HAP-1 (cell line): Measurements from ENCODE around the gene CHAC1.

Experiments used
- DNase-seq, 2 experiments: peaks; one replicate each; pipeline ENCODE4 v3.0.0-alpha.2; 2016 to 2020; ENCODE audit warnings: low spot score in 2 of 2
- H3K27me3 ChIP-seq: fragments of 250-450 bp; sonication (Bioruptor Pico); 2 replicates; pipeline ENCODE4 v1.5.1; 2020; ENCODE audit warnings: low read depth, mild to moderate bottlenecking, moderate library complexity
- H3K36me3 ChIP-seq: fragments of 250-450 bp; sonication (Bioruptor Pico); replicated peaks from 2 replicates; pipeline ENCODE4 v1.5.1; 2020; ENCODE audit warnings: mild to moderate bottlenecking
- H3K4me1 ChIP-seq: fragments of 250-450 bp; sonication (Bioruptor Pico); 2 replicates; pipeline ENCODE4 v1.5.1; 2020; ENCODE audit warnings: mild to moderate bottlenecking
- H3K4me3 ChIP-seq: fragments of 250-450 bp; sonication (Bioruptor Pico); 2 replicates; pipeline ENCODE4 v1.5.1; 2020; ENCODE audit warnings: mild to moderate bottlenecking, moderate library complexity
- H3K9me3 ChIP-seq: fragments of 250-450 bp; sonication (Bioruptor Pico); 2 replicates; pipeline ENCODE4 v1.5.1; 2020; ENCODE audit warnings: mild to moderate bottlenecking, moderate library complexity
- in situ Hi-C: fragments of 300-500 bp; cut with MboI; formaldehyde crosslinking; loops from 3 replicates; pipeline ENCODE4 v1.14.3; 2020; ENCODE audit warnings: low sequenced_read_pairs, inconsistent platforms, mixed read lengths

Gene CHAC1

DNA sequence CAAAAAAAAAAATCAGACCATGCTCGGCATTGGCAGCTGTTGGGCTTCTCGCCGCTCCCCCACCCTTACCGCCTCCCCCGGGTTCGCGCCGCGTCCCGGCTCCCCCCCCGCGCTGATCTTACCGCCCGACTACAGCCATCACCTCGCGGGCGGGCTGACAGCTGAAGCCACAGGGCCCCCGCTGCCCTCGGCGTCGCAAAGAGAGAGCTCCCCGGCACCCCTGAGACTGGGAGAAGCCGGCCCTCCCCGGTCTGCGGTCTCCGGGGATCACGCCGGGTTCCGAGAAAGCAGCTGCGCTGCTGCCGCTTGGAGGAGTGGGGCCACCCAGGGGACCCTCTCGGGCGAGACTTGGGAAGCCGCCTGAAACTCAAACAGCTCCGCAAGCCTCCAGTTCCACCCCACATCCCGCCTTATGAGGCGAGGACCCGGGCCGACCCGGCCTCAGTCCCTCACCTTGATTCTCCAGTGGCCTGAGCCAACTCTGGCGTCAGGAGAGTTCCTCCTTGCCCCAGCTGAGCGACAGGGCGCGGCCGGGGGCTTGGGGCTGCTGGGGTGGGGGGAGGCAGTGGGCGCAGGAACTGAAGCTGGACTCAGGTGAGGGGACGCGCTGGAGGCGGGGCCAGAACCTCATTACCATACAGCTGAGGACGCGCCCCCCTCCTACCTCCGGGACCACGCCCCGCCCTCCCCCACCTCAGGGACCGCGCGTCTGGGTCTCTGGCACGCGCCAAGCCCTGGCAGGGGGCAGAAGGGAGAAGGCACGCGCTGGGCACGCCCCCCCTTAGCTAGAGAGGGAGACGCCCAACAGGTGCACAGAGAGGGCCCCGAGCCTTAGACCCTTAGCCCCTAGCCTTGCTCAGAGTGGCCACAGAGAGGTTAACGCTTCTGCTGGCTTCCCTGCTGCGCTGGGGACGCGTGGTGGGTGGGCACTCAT is 25.1 kb upstream of the CHAC1 start:
- Histone ChIP-seq H3K27me3 (no peaks in the 10 kb centered on the region; the same call in none of the 2 replicates), H3K9me3 (no peaks in the 10 kb centered on the region), H3K4me3 (peak overlapping the region; percentile 49), H3K4me1 (peaks cover 7% of the 10 kb centered on the region), H3K36me3 (no peaks in the 10 kb centered on the region)
- DNase-seq: peak; percentile 14 to 69
- in situ Hi-C loops: no loop called here

GRCh38 chr15:40928821-40929659 is 24.2 kb upstream of the CHAC1 start, which contains the start of gene DLL4:
TSS of gene DLL4 (plus strand) at chr15:40929340. CDS start at chr15:40929669, 329 bp downstream.
- H3K27me3 ChIP-seq: no peaks in the 10 kb centered on the region; the same call in none of the 2 replicates
- peak within 1 kb of the TSS; percentile 49 for H3K4me3 ChIP-seq
- H3K4me1 ChIP-seq: peaks cover 7% of the 10 kb centered on the region
- in situ Hi-C loops: no loop called here
- DNase-seq: peak; percentile 86 to 92
- no peaks in the 10 kb centered on the region for H3K9me3 ChIP-seq
- H3K36me3 ChIP-seq: no peaks in the 10 kb centered on the region

DNA sequence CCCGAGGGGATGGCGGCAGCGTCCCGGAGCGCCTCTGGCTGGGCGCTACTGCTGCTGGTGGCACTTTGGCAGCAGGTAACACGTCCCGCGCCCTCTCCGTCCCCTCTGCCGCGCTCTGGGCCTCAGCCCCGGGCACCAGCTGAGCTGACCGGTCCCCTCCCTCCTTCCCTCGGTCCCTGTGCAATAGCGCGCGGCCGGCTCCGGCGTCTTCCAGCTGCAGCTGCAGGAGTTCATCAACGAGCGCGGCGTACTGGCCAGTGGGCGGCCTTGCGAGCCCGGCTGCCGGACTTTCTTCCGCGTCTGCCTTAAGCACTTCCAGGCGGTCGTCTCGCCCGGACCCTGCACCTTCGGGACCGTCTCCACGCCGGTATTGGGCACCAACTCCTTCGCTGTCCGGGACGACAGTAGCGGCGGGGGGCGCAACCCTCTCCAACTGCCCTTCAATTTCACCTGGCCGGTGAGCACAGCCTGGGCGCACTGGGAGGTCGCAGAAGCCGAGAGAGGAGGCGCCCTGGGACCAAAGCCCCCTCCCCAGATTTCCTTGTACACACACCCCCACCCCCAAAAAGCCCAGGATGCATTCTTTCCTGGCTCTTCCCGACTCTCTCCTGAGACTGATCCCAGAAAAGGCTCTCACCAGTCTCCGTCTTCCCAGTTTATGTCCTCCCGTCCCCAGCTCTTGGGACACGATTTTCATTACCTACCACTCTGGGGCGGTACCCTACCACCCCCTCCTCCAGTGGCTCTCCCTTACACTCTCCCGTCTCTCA is 23.4 kb upstream of the CHAC1 start:
- Histone ChIP-seq H3K4me1 (peaks cover 7% of the 10 kb centered on the region), H3K36me3 (no peaks in the 10 kb centered on the region), H3K27me3 (no peaks in the 10 kb centered on the region; the same call in none of the 2 replicates), H3K4me3 (peak overlapping the region; percentile 49), H3K9me3 (no peaks in the 10 kb centered on the region)
- in situ Hi-C loops: no loop called here
- DNase-seq: peak in 1 of 2 experiments; percentile 76

DNA sequence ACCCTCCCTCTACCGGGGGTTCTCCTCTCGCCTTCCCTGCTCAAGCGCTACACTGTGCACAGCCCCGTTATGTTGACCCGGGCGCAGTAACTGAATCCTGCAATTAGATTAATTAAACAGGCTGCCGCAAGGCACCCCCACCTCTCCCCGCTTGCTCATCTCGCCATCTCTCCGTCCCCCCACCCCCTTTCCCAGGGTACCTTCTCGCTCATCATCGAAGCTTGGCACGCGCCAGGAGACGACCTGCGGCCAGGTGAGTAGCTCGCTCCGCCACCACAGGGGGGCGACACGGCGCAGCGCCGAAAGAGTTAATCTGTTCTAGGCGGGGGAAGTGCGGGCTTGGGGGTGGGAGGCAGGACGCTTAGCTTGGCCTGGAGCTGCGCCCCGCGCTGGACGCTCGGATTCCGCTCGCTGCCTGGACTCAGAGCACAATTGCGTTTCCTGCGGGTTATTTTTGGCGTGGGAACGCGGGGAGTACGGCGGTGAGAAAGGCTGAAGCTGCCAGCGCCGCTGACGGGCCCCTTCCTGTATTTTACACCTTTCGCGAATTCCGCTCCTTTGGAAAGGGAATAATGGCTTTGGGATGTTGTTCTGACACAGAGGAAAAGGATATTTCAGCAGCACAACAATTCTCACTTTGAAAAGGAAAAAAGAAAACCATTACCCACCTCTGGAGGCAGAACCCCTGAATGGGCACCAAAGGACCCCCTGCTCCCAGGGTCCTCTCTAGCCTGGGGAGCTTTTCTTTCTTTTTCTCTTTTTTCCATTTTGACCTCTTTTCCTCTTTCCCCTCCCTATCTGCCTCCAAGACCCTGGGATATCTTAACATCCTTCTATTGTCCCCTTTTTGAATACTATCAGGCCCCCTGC is 22.6 kb upstream of the CHAC1 start:
- H3K36me3 ChIP-seq: no peaks in the 10 kb centered on the region
- in situ Hi-C loops: no loop called here
- H3K27me3 ChIP-seq: no peaks in the 10 kb centered on the region; the same call in none of the 2 replicates
- peak; percentile 61 to 86 for DNase-seq
- peaks cover 7% of the 10 kb centered on the region for H3K4me1 ChIP-seq
- H3K9me3 ChIP-seq: no peaks in the 10 kb centered on the region
- peak overlapping the region; percentile 49 for H3K4me3 ChIP-seq

DNA sequence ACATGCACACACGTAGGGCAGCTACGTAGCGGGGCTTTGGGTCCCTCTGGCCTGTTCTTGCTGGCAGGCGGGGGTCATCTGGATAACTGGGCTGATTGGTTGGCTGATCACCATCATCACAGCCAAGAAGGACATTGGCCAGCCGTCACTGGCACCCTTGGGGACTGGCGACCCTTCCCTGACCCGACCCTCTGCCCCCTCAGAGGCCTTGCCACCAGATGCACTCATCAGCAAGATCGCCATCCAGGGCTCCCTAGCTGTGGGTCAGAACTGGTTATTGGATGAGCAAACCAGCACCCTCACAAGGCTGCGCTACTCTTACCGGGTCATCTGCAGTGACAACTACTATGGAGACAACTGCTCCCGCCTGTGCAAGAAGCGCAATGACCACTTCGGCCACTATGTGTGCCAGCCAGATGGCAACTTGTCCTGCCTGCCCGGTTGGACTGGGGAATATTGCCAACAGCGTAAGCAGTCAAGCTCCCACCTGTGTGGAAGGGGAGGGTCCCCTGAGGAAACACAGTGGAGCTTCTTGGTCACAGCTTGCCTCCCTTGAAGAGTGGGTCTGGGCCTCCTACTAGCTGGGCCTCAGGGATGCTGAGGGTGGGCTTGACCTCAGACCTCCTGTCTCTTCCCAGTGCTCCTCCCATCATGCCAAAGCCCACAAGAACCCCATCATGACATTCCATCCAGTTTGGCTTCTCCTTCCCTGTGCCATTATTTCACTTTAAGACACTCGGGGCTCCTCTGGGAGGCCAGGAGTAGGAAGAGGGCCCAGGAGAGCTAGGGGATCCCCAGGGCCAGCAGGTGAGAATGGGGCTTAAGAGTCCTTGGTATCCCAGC is 21.8 kb upstream of the CHAC1 start:
- no peak overlapping the region for H3K4me3 ChIP-seq
- H3K4me1 ChIP-seq: peaks cover 7% of the 10 kb centered on the region
- H3K36me3 ChIP-seq: no peaks in the 10 kb centered on the region
- in situ Hi-C loops: no loop called here
- H3K9me3 ChIP-seq: no peaks in the 10 kb centered on the region
- H3K27me3 ChIP-seq: no peaks in the 10 kb centered on the region; the same call in none of the 2 replicates
- DNase-seq: no peak

DNA sequence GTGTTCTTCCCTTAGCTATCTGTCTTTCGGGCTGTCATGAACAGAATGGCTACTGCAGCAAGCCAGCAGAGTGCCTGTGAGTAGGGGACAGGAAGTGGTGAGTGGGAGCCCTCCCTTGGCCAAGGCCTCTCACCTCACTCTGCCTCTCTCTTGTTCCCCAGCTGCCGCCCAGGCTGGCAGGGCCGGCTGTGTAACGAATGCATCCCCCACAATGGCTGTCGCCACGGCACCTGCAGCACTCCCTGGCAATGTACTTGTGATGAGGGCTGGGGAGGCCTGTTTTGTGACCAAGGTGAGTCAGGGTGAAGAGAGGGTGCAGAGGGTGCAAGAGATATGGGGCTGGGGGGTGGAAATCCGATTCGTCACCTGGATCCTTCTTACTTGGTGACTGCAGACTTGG is 21.1 kb upstream of the CHAC1 start:
- H3K27me3 ChIP-seq: no peaks in the 10 kb centered on the region; the same call in none of the 2 replicates
- H3K9me3 ChIP-seq: no peaks in the 10 kb centered on the region
- no peak for DNase-seq
- no peaks in the 10 kb centered on the region for H3K36me3 ChIP-seq
- H3K4me1 ChIP-seq: peaks cover 7% of the 10 kb centered on the region
- in situ Hi-C loops: no loop called here
- H3K4me3 ChIP-seq: no peak overlapping the region

- H3K36me3 ChIP-seq: no peaks in the 10 kb centered on the region
- in situ Hi-C loops: no loop called here
- no peaks in the 10 kb centered on the region for H3K9me3 ChIP-seq
- no peak overlapping the region for H3K4me3 ChIP-seq
- peaks cover 7% of the 10 kb centered on the region for H3K4me1 ChIP-seq
- DNase-seq: no peak
- H3K27me3 ChIP-seq: no peaks in the 10 kb centered on the region; the same call in none of the 2 replicates
These were observed 20.4 kb upstream of the CHAC1 start for GRCh38 chr15:40932649-40933516.

DNA sequence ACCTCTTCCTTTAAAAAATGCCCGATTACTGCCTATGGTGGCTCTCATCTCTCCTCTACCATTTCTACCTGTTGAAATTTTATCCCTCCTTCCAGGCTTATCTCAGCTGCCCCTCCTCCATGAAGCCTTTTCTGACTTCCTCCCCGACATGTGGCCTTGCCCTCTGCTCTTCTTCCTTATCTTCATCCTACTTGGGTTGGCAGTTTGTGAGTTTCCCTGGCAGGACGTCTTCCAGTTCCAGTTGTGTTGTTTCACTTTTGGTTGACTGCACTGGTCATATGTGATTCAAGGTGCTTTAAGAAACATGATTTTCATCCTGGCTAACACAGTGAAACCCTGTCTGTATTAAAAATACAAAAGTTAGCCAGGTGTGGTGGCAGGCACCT is 19.8 kb upstream of the CHAC1 start:
- Histone ChIP-seq H3K27me3 (no peaks in the 10 kb centered on the region; the same call in none of the 2 replicates), H3K4me3 (no peak overlapping the region), H3K36me3 (no peaks in the 10 kb centered on the region), H3K9me3 (no peaks in the 10 kb centered on the region), H3K4me1 (peaks cover 7% of the 10 kb centered on the region)
- in situ Hi-C loops: no loop called here
- no peak for DNase-seq

- in situ Hi-C loops: no loop called here
These were observed 18.8 kb upstream of the CHAC1 start for GRCh38 chr15:40934457-40934856.

GRCh38 chr15:40936234-40936708 is 17.0 kb upstream of the CHAC1 start:
- no peak for DNase-seq
- Histone ChIP-seq H3K27me3 (no peaks in the 10 kb centered on the region), H3K4me3 (no peak overlapping the region), H3K36me3 (no peaks in the 10 kb centered on the region), H3K4me1 (peaks cover 6% of the 10 kb centered on the region), H3K9me3 (no peaks in the 10 kb centered on the region)
- in situ Hi-C loops: no loop called here

More at GRCh38 chr15:40934457-40934856, 18.8 kb upstream of the CHAC1 start:
- Histone ChIP-seq H3K27me3 (no peaks in the 10 kb centered on the region; the same call in none of the 2 replicates), H3K4me1 (peaks cover 5% of the 10 kb centered on the region), H3K9me3 (no peaks in the 10 kb centered on the region), H3K36me3 (no peaks in the 10 kb centered on the region), H3K4me3 (no peak overlapping the region)
- DNase-seq: no peak
